ENCODE results near the gene ABCF2. TPM values are rescaled to one million over a fixed set of nuclear protein-coding genes. Genes with fewer than 3 reads are reported as not detected.
A peak's percentile ranks its signal among the peaks of the same experiment; 100 is the strongest.

Gene ABCF2
- total and polyA plus RNA-seq, 5 donors from 2014 or later = 16.3 to 31.4 (median 29.4) TPM

- DNase-seq (no peak), ATAC-seq (ENCODE audit: low read depth in 2 of 2) (no peak)
- H3K4me3 ChIP-seq (ENCODE audit: low read depth, low read length) = no peak overlapping the region
- no peaks in the 10 kb centered on the region for H3K4me1 ChIP-seq (ENCODE audit: control insufficient read depth, insufficient read depth, low read length, poor library complexity, severe bottlenecking)
- H3K27me3 ChIP-seq (ENCODE audit: control insufficient read depth, insufficient read depth, low read length) = no peaks in the 10 kb centered on the region
- Mint-ChIP-seq H3K4me3 (no peak overlapping the region), H3K9me3 (peaks cover 0 to 1% (median 0%) of the 10 kb centered on the region in 7 donors), H3K36me3 (peaks cover 5% of the 10 kb centered on the region), H3K27me3 (peaks cover 40% of the 10 kb centered on the region), H3K27ac (no peak overlapping the region), H3K4me1 (peaks cover 0 to 5% (median 0%) of the 10 kb centered on the region in 4 donors)
- no peak overlapping the region for H3K27ac ChIP-seq (ENCODE audit: insufficient read depth, low read length, poor library complexity, severe bottlenecking)
- H3K36me3 ChIP-seq (ENCODE audit: control insufficient read depth, insufficient read depth, low read length) = no peaks in the 10 kb centered on the region
- H3K9me3 ChIP-seq (ENCODE audit: control insufficient read depth in 2 of 2, low read length in 2 of 2) = no peaks in the 10 kb centered on the region
Measured at GRCh38 chr7:151257990-151258389, 31.0 kb upstream of the ABCF2 start.

GRCh38 chr7:151256410-151257045 lies 29.5 kb upstream of the ABCF2 start:
- H3K9me3 ChIP-seq (ENCODE audit: control insufficient read depth in 2 of 2, low read length in 2 of 2) = no peaks in the 10 kb centered on the region
- peaks cover 0 to 1% (median 0%) of the 10 kb centered on the region in 7 donors for H3K9me3 Mint-ChIP-seq
- H3K36me3 Mint-ChIP-seq = peaks cover 5% of the 10 kb centered on the region
- ATAC-seq (ENCODE audit: low read depth in 2 of 2) (no peak), DNase-seq (no peak)
- H3K4me3 ChIP-seq (ENCODE audit: low read depth, low read length) = no peak overlapping the region
- peaks cover 5% of the 10 kb centered on the region for H3K4me1 ChIP-seq (ENCODE audit: control insufficient read depth, insufficient read depth, low read length, poor library complexity, severe bottlenecking)
- peak overlapping the region in 1 of 4 donors; percentile 30 for H3K4me3 Mint-ChIP-seq
- H3K36me3 ChIP-seq (ENCODE audit: control insufficient read depth, insufficient read depth, low read length) = no peaks in the 10 kb centered on the region
- H3K27ac ChIP-seq (ENCODE audit: insufficient read depth, low read length, poor library complexity, severe bottlenecking) = no peak overlapping the region
- no peaks in the 10 kb centered on the region for H3K27me3 ChIP-seq (ENCODE audit: control insufficient read depth, insufficient read depth, low read length)
- H3K4me1 Mint-ChIP-seq = peaks cover 0 to 12% (median 0%) of the 10 kb centered on the region in 4 donors
- H3K27me3 Mint-ChIP-seq = peaks cover 50% of the 10 kb centered on the region
- no peak overlapping the region for H3K27ac Mint-ChIP-seq

- H3K4me3 Mint-ChIP-seq = peak overlapping the region in 1 of 4 donors; percentile 20
- Histone ChIP-seq H3K27me3 (ENCODE audit: control insufficient read depth, insufficient read depth, low read length) (peaks cover 7% of the 10 kb centered on the region), H3K9me3 (ENCODE audit: control insufficient read depth in 2 of 2, low read length in 2 of 2) (no peaks in the 10 kb centered on the region), H3K36me3 (ENCODE audit: control insufficient read depth, insufficient read depth, low read length) (no peaks in the 10 kb centered on the region), H3K27ac (ENCODE audit: insufficient read depth, low read length, poor library complexity, severe bottlenecking) (no peak overlapping the region), H3K4me1 (ENCODE audit: control insufficient read depth, insufficient read depth, low read length, poor library complexity, severe bottlenecking) (peaks cover 5% of the 10 kb centered on the region), H3K4me3 (ENCODE audit: low read depth, low read length) (no peak overlapping the region)
- H3K4me1 Mint-ChIP-seq = peaks cover 0 to 22% (median 3%) of the 10 kb centered on the region in 4 donors
- H3K36me3 Mint-ChIP-seq = peaks cover 5% of the 10 kb centered on the region
- H3K27ac Mint-ChIP-seq = peak overlapping the region in 1 of 3 donors; percentile 91
- DNase-seq (no peak), ATAC-seq (ENCODE audit: low read depth in 2 of 2) (no peak)
- H3K9me3 Mint-ChIP-seq = peaks cover 0 to 1% (median 0%) of the 10 kb centered on the region in 7 donors
- H3K27me3 Mint-ChIP-seq = peaks cover 60% of the 10 kb centered on the region
Measured at GRCh38 chr7:151255390-151255789, 28.4 kb upstream of the ABCF2 start.

GRCh38 chr7:151254851-151255250 lies 27.8 kb upstream of the ABCF2 start:
- H3K9me3 ChIP-seq (ENCODE audit: control insufficient read depth in 2 of 2, low read length in 2 of 2) = no peaks in the 10 kb centered on the region
- peaks cover 10% of the 10 kb centered on the region for H3K27me3 ChIP-seq (ENCODE audit: control insufficient read depth, insufficient read depth, low read length)
- H3K4me1 ChIP-seq (ENCODE audit: control insufficient read depth, insufficient read depth, low read length, poor library complexity, severe bottlenecking) = peaks cover 5% of the 10 kb centered on the region
- peak overlapping the region in 1 of 4 donors; percentile 63 for H3K4me3 Mint-ChIP-seq
- H3K27ac ChIP-seq (ENCODE audit: insufficient read depth, low read length, poor library complexity, severe bottlenecking) = no peak overlapping the region
- peaks cover 65% of the 10 kb centered on the region for H3K27me3 Mint-ChIP-seq
- H3K4me3 ChIP-seq (ENCODE audit: low read depth, low read length) = no peak overlapping the region
- DNase-seq (no peak), ATAC-seq (ENCODE audit: low read depth in 2 of 2) (no peak)
- peaks cover 0 to 1% (median 0%) of the 10 kb centered on the region in 7 donors for H3K9me3 Mint-ChIP-seq
- H3K27ac Mint-ChIP-seq = no peak overlapping the region
- H3K36me3 Mint-ChIP-seq = peaks cover 5% of the 10 kb centered on the region
- no peaks in the 10 kb centered on the region for H3K36me3 ChIP-seq (ENCODE audit: control insufficient read depth, insufficient read depth, low read length)
- H3K4me1 Mint-ChIP-seq = peaks cover 0 to 26% (median 3%) of the 10 kb centered on the region in 4 donors

- Mint-ChIP-seq H3K9me3 (peaks cover 0 to 1% (median 0%) of the 10 kb centered on the region in 7 donors), H3K4me3 (peak overlapping the region in 3 of 4 donors; percentile 27 to 63 (median 31)), H3K36me3 (peaks cover 5% of the 10 kb centered on the region), H3K4me1 (peaks cover 0 to 30% (median 4%) of the 10 kb centered on the region in 4 donors), H3K27me3 (peaks cover 71% of the 10 kb centered on the region), H3K27ac (peak overlapping the region in 1 of 3 donors; percentile 78)
- no peaks in the 10 kb centered on the region for H3K36me3 ChIP-seq (ENCODE audit: control insufficient read depth, insufficient read depth, low read length)
- ATAC-seq (ENCODE audit: low read depth in 2 of 2) (no peak), DNase-seq (no peak)
- H3K27ac ChIP-seq (ENCODE audit: insufficient read depth, low read length, poor library complexity, severe bottlenecking) = no peak overlapping the region
- no peak overlapping the region for H3K4me3 ChIP-seq (ENCODE audit: low read depth, low read length)
- peaks cover 11% of the 10 kb centered on the region for H3K27me3 ChIP-seq (ENCODE audit: control insufficient read depth, insufficient read depth, low read length)
- no peaks in the 10 kb centered on the region for H3K9me3 ChIP-seq (ENCODE audit: control insufficient read depth in 2 of 2, low read length in 2 of 2)
- peaks cover 7% of the 10 kb centered on the region for H3K4me1 ChIP-seq (ENCODE audit: control insufficient read depth, insufficient read depth, low read length, poor library complexity, severe bottlenecking)
Measured at GRCh38 chr7:151254316-151254715, 27.3 kb upstream of the ABCF2 start.

GRCh38 chr7:151252961-151253711 lies 26.1 kb upstream of the ABCF2 start:
- no peaks in the 10 kb centered on the region for H3K36me3 Mint-ChIP-seq
- ATAC-seq (ENCODE audit: low read depth in 2 of 2) (no peak), DNase-seq (no peak)
- H3K27me3 Mint-ChIP-seq = peaks cover 71% of the 10 kb centered on the region
- Histone ChIP-seq H3K4me1 (ENCODE audit: control insufficient read depth, insufficient read depth, low read length, poor library complexity, severe bottlenecking) (peaks cover 16% of the 10 kb centered on the region), H3K4me3 (ENCODE audit: low read depth, low read length) (no peak overlapping the region), H3K27me3 (ENCODE audit: control insufficient read depth, insufficient read depth, low read length) (peaks cover 11% of the 10 kb centered on the region), H3K9me3 (ENCODE audit: control insufficient read depth in 2 of 2, low read length in 2 of 2) (no peaks in the 10 kb centered on the region), H3K36me3 (ENCODE audit: control insufficient read depth, insufficient read depth, low read length) (no peaks in the 10 kb centered on the region), H3K27ac (ENCODE audit: insufficient read depth, low read length, poor library complexity, severe bottlenecking) (no peak overlapping the region)
- no peak overlapping the region for H3K27ac Mint-ChIP-seq
- H3K4me1 Mint-ChIP-seq = peaks cover 0 to 35% (median 7%) of the 10 kb centered on the region in 4 donors
- peak overlapping the region in 2 of 4 donors; percentile 34 to 56 for H3K4me3 Mint-ChIP-seq
- H3K9me3 Mint-ChIP-seq = peaks cover 0 to 1% (median 0%) of the 10 kb centered on the region in 7 donors

- peak overlapping the region in 3 of 4 donors; percentile 34 to 72 (median 56) for H3K4me3 Mint-ChIP-seq
- H3K4me1 ChIP-seq (ENCODE audit: control insufficient read depth, insufficient read depth, low read length, poor library complexity, severe bottlenecking) = peaks cover 22% of the 10 kb centered on the region
- peaks cover 0 to 3% (median 0%) of the 10 kb centered on the region in 7 donors for H3K9me3 Mint-ChIP-seq
- peaks cover 0 to 41% (median 7%) of the 10 kb centered on the region in 4 donors for H3K4me1 Mint-ChIP-seq
- H3K27ac Mint-ChIP-seq = no peak overlapping the region
- H3K36me3 ChIP-seq (ENCODE audit: control insufficient read depth, insufficient read depth, low read length) = no peaks in the 10 kb centered on the region
- H3K36me3 Mint-ChIP-seq = no peaks in the 10 kb centered on the region
- H3K9me3 ChIP-seq (ENCODE audit: control insufficient read depth in 2 of 2, low read length in 2 of 2) = no peaks in the 10 kb centered on the region
- peaks cover 13% of the 10 kb centered on the region for H3K27me3 ChIP-seq (ENCODE audit: control insufficient read depth, insufficient read depth, low read length)
- H3K27ac ChIP-seq (ENCODE audit: insufficient read depth, low read length, poor library complexity, severe bottlenecking) = no peak overlapping the region
- ATAC-seq (ENCODE audit: low read depth in 2 of 2) (no peak), DNase-seq (no peak)
- H3K4me3 ChIP-seq (ENCODE audit: low read depth, low read length) = no peak overlapping the region
- H3K27me3 Mint-ChIP-seq = peaks cover 70% of the 10 kb centered on the region
Measured at GRCh38 chr7:151252561-151252835, 25.5 kb upstream of the ABCF2 start.
